Measurements from ENCODE around the gene ELP2. TPM values are rescaled to one million over a fixed set of nuclear protein-coding genes. Genes with fewer than 3 reads are reported as not detected.

The ELP2 gene
- total and polyA plus RNA-seq, 9 of the 15 experiments (the other 6 are each of a cell fraction or from before 2014, with no cell fraction given) = 76.8 to 192 (median 140) TPM

DNA sequence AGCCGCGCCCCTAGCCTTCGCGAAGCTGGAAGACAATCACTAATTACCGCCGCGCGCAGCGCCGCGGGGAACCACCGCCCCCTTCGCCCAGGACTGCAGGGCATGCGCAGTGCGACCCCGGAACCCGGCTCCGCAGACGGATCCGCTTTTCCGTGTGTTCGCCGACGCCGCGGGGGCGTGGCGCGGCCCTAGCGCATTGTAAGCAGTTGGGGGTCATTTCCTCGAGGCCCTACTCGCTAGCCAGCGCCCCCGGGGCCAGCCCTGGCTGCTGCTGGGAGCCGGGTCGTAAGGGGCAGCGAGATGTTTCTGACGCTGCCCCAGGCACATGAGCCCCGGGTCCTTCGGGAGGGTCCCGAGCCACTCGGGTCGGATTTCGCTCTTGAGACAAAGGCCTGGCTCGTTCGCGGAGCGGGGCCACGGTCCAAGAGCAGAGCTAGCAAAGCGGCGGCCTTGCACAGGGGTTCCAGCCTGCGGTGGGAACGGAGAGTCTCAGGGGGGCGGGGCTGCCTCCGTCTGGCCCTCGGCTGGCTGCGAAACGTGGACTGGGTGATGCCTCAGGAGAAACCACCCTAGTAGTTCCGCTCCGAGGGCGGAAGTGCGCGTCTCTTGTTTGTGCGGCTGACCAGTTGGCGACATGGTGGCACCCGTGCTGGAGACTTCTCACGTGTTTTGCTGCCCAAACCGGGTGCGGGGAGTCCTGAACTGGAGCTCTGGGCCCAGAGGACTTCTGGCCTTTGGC, at the start of gene ELP2, which contains the start of gene SLC39A6 (continued):
- TF ChIP-seq, protein P1, sequence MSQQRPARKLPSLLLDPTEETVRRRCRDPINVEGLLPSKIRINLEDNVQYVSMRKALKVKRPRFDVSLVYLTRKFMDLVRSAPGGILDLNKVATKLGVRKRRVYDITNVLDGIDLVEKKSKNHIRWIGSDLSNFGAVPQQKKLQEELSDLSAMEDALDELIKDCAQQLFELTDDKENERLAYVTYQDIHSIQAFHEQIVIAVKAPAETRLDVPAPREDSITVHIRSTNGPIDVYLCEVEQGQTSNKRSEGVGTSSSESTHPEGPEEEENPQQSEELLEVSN (IDR thresholded peaks at IDR 0.05; ENCODE audit: borderline replicate concordance in 1 of 2, extremely low read depth in 1 of 2, insufficient read depth in 1 of 2, insufficient read length in 1 of 2, low read depth in 1 of 2, low read length in 1 of 2, poor library complexity in 1 of 2, severe bottlenecking in 1 of 2) = peak; percentile 90 to 97
- no peak for TF ChIP-seq CEBPG (CRISPR knock-in tag; IDR thresholded peaks at IDR 0.05)
- no peak for TF ChIP-seq CEBPG (tag; conservative IDR thresholded peaks at IDR 0.05 in 1 of 2, IDR thresholded peaks at IDR 0.05 in 1 of 2)
- peak; percentile 75; the same call in 1 of the 2 replicates for TF ChIP-seq POLR2AphosphoS5 (IDR thresholded peaks at IDR 0.05; ENCODE audit: control insufficient read depth, insufficient read depth, low read depth, low read length)
- TF ChIP-seq ZNF696 (CRISPR knock-in tag; conservative IDR thresholded peaks at IDR 0.05) = no peak
- peak; percentile 60; the same call in 1 of the 2 replicates for TF ChIP-seq GTF2F1 (IDR thresholded peaks at IDR 0.05; ENCODE audit: low read depth, low read length)
- TF ChIP-seq PHTF2 (CRISPR knock-in tag; IDR thresholded peaks at IDR 0.05) = no peak
- TF ChIP-seq, protein P2, sequence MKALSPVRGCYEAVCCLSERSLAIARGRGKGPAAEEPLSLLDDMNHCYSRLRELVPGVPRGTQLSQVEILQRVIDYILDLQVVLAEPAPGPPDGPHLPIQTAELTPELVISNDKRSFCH (CRISPR knock-in tag; IDR thresholded peaks at IDR 0.05) = no peak
- TF ChIP-seq, protein P2 (tag; IDR thresholded peaks at IDR 0.05) = 0 out of 2 replicates have a peak, but pooled peaks have one; percentile 65
- peak; percentile 93 to 95 for TF ChIP-seq SIN3A (IDR thresholded peaks at IDR 0.05; ENCODE audit: borderline replicate concordance in 2 of 2, control insufficient read depth in 1 of 2, low read depth in 2 of 2, low read length in 2 of 2)
- TF ChIP-seq EGR1 (conservative IDR thresholded peaks at IDR 0.05) = peak; percentile 92
- TF ChIP-seq ZNF175 (CRISPR knock-in tag; IDR thresholded peaks at IDR 0.05; ENCODE audit: low read depth) = 0 out of 2 replicates have a peak, but pooled peaks have one; percentile 56
- TF ChIP-seq, protein P3, sequence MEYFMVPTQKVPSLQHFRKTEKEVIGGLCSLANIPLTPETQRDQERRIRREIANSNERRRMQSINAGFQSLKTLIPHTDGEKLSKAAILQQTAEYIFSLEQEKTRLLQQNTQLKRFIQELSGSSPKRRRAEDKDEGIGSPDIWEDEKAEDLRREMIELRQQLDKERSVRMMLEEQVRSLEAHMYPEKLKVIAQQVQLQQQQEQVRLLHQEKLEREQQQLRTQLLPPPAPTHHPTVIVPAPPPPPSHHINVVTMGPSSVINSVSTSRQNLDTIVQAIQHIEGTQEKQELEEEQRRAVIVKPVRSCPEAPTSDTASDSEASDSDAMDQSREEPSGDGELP (CRISPR knock-in tag; IDR thresholded peaks at IDR 0.05; ENCODE audit: borderline replicate concordance) = peak; percentile 78
- TF ChIP-seq ZNF124 (CRISPR knock-in tag; IDR thresholded peaks at IDR 0.05) = no peak
- peak; percentile 85 for TF ChIP-seq RB1 (IDR thresholded peaks at IDR 0.05; ENCODE audit: low read depth)
- TF ChIP-seq ZNF184 (CRISPR knock-in tag; IDR thresholded peaks at IDR 0.05) = no peak
- TF ChIP-seq, protein P4, sequence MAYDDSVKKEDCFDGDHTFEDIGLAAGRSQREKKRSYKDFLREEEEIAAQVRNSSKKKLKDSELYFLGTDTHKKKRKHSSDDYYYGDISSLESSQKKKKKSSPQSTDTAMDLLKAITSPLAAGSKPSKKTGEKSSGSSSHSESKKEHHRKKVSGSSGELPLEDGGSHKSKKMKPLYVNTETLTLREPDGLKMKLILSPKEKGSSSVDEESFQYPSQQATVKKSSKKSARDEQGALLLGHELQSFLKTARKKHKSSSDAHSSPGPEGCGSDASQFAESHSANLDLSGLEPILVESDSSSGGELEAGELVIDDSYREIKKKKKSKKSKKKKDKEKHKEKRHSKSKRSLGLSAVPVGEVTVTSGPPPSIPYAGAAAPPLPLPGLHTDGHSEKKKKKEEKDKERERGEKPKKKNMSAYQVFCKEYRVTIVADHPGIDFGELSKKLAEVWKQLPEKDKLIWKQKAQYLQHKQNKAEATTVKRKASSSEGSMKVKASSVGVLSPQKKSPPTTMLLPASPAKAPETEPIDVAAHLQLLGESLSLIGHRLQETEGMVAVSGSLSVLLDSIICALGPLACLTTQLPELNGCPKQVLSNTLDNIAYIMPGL (CRISPR knock-in tag; IDR thresholded peaks at IDR 0.05) = peak; percentile 80
- TF ChIP-seq ZNF830 (CRISPR knock-in tag; IDR thresholded peaks at IDR 0.05) = no peak
- TF ChIP-seq, protein P5, sequence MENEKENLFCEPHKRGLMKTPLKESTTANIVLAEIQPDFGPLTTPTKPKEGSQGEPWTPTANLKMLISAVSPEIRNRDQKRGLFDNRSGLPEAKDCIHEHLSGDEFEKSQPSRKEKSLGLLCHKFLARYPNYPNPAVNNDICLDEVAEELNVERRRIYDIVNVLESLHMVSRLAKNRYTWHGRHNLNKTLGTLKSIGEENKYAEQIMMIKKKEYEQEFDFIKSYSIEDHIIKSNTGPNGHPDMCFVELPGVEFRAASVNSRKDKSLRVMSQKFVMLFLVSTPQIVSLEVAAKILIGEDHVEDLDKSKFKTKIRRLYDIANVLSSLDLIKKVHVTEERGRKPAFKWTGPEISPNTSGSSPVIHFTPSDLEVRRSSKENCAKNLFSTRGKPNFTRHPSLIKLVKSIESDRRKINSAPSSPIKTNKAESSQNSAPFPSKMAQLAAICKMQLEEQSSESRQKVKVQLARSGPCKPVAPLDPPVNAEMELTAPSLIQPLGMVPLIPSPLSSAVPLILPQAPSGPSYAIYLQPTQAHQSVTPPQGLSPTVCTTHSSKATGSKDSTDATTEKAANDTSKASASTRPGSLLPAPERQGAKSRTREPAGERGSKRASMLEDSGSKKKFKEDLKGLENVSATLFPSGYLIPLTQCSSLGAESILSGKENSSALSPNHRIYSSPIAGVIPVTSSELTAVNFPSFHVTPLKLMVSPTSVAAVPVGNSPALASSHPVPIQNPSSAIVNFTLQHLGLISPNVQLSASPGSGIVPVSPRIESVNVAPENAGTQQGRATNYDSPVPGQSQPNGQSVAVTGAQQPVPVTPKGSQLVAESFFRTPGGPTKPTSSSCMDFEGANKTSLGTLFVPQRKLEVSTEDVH (IDR thresholded peaks at IDR 0.05; ENCODE audit: low read depth, partially characterized antibody) = peak; percentile 68

Measured in K562 (cell line).